ENCODE data around the gene UGT1A1.

UGT1A1 gene

DNA sequence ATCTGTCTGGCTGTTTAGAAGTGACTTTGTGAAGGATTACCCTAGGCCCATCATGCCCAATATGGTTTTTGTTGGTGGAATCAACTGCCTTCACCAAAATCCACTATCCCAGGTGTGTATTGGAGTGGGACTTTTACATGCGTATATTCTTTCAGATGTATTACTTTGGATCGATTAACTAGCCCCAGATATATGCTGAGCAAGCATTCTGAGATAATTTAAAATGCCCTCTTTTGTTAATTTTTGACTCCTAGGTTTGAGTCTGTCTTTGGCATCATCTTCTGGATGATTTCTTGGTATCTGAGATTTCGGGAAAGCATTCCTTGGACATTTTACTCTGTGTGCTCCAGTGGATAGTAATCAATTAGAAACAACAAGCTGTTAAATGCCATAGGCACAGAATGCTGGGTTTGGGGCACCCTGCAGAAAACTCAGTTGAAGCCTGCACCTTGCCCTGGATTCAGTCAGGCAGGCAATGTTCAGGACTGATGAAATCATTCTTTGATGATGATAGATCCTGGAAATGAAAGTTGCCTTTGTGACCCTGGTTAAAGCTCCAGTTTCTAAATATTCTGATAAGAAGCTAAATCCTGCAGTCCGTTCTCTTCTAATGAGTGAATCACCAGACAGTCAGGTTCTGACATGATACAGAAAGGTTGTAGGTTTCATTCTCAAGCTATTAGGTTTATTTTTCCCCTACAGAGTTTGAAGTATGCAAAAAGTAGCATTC is 1.1 kb downstream of the UGT1A1 start:
- TF ChIP-seq, protein P1, sequence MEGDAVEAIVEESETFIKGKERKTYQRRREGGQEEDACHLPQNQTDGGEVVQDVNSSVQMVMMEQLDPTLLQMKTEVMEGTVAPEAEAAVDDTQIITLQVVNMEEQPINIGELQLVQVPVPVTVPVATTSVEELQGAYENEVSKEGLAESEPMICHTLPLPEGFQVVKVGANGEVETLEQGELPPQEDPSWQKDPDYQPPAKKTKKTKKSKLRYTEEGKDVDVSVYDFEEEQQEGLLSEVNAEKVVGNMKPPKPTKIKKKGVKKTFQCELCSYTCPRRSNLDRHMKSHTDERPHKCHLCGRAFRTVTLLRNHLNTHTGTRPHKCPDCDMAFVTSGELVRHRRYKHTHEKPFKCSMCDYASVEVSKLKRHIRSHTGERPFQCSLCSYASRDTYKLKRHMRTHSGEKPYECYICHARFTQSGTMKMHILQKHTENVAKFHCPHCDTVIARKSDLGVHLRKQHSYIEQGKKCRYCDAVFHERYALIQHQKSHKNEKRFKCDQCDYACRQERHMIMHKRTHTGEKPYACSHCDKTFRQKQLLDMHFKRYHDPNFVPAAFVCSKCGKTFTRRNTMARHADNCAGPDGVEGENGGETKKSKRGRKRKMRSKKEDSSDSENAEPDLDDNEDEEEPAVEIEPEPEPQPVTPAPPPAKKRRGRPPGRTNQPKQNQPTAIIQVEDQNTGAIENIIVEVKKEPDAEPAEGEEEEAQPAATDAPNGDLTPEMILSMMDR (IDR thresholded peaks at IDR 0.05; ENCODE audit: insufficient read depth, missing control alignments) = no peak
- no peak for DNase-seq (ENCODE audit: insufficient read length, low spot score)
- no peak for FAIRE-seq

DNA sequence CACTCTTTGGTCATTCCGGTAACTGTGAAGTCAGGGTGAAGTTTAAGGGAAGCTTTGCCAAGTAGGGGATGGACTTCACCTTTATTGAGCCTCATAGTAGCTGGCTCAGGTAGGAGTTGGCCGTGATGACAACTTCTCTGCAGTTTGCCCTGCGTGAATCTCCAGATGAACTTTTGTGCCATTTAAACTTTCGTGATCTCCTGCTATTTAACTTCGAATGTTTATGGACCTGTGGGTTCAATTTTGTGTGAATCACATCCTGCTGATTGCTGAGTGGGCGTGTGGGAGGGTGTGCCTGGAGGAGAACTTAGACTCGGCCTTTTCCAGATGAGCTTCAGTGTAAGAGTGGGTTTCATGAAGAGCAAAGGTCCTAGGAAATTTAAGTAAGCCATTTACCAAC is 4.2 kb downstream of the UGT1A1 start:
- TF ChIP-seq, protein P1 (IDR thresholded peaks at IDR 0.05; ENCODE audit: insufficient read depth, missing control alignments) = no peak
- no peak for DNase-seq (ENCODE audit: insufficient read length, low spot score)
- no peak for FAIRE-seq

DNA sequence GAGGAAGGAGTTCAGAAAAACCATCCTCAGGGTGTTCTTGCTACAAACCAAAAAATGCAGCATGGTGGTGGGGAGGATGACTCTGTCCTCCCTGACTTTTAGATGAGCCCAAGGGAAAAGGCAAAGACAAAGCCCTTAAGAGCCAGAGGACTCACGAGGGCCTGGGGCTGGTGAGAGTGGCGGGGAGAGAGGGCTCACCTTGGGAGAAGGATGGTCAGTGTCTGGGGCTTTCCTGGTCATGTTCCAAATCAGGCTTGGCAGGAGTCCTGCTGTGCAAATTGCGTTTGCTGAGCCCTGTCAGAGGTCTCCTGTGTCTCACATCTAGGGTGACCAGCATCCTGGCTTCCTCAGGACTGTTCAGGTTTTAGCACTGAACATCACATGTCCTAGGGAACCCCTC is 4.7 kb downstream of the UGT1A1 start:
- DNase-seq (ENCODE audit: insufficient read length, low spot score) = no peak
- FAIRE-seq = no peak
- TF ChIP-seq, protein P1 (IDR thresholded peaks at IDR 0.05; ENCODE audit: insufficient read depth, missing control alignments) = no peak

DNA sequence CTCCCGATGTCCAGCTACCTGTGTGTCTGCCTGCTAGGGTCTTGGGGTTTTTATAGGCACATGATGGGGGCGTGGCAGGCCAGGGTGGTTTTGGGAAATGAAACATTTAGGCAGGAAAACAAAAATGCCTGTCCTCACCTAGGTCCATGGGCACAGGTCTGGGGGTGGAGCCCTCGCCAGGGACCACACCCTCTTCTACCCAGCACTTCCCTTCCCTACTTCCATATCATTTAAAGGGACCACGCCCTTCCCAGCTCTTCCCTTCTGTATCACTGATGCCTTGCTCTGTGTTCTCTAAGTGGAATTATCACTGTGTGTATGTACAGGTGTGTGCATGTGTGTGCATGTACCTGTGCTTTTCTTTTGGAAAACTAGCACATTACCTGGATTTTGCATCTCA is 6.3 kb downstream of the UGT1A1 start:
- DNase-seq (ENCODE audit: insufficient read length, low spot score) (no peak), FAIRE-seq (no peak)
- TF ChIP-seq, protein P1 (IDR thresholded peaks at IDR 0.05; ENCODE audit: insufficient read depth, missing control alignments) = no peak

DNA sequence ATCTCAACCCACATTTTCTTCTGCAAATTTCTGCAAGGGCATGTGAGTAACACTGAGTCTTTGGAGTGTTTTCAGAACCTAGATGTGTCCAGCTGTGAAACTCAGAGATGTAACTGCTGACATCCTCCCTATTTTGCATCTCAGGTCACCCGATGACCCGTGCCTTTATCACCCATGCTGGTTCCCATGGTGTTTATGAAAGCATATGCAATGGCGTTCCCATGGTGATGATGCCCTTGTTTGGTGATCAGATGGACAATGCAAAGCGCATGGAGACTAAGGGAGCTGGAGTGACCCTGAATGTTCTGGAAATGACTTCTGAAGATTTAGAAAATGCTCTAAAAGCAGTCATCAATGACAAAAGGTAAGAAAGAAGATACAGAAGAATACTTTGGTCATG is 8.0 kb downstream of the UGT1A1 start:
- DNase-seq (ENCODE audit: insufficient read length, low spot score) = no peak
- TF ChIP-seq, protein P1 (IDR thresholded peaks at IDR 0.05; ENCODE audit: insufficient read depth, missing control alignments) = no peak
- no peak for FAIRE-seq

DNA sequence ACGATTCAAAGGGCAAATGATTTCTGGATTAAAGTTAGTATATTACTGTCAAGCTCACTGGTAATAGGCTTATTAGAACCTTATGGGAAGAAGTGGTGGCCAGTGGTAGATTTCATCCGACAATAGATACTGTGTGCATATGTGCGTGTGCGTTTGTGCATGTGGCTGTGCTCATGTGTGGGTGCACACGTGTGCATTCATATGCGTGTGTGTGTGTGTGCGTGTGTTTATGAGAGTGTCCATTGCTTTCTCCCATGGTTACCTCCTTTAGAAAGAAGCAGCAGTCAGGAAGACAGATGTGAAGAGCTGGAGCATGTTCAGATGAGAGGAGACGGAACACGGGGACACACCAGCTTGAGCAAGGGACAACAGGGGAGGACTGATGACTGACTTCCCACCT is 9.2 kb downstream of the UGT1A1 start:
- no peak for FAIRE-seq
- no peak for DNase-seq (ENCODE audit: insufficient read length, low spot score)
- TF ChIP-seq, protein P1 (IDR thresholded peaks at IDR 0.05; ENCODE audit: insufficient read depth, missing control alignments) = no peak

DNA sequence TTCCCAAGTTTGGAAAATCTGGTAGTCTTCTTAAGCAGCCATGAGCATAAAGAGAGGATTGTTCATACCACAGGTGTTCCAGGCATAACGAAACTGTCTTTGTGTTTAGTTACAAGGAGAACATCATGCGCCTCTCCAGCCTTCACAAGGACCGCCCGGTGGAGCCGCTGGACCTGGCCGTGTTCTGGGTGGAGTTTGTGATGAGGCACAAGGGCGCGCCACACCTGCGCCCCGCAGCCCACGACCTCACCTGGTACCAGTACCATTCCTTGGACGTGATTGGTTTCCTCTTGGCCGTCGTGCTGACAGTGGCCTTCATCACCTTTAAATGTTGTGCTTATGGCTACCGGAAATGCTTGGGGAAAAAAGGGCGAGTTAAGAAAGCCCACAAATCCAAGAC is 12.1 kb downstream of the UGT1A1 start:
- TF ChIP-seq, protein P1 (IDR thresholded peaks at IDR 0.05; ENCODE audit: insufficient read depth, missing control alignments) = no peak
- DNase-seq (ENCODE audit: insufficient read length, low spot score) (no peak), FAIRE-seq (no peak)
